NCI-H1436 treated with DMSO at 0.1 percent for 48 hours (cell line): ENCODE data around the gene EIF3J.
A peak's percentile ranks its signal among the peaks of the same experiment; 100 is the strongest.
"Not testable (repeated sequence)": the region's sequence is repeated elsewhere in the genome, so short reads cannot be mapped to it uniquely, and the experiment has no call there.

Source experiments
- DNase-seq: peaks from one replicate; lab custom pipeline; 2025; lab: John Stamatoyannopoulos, UW

The EIF3J gene, protein sequence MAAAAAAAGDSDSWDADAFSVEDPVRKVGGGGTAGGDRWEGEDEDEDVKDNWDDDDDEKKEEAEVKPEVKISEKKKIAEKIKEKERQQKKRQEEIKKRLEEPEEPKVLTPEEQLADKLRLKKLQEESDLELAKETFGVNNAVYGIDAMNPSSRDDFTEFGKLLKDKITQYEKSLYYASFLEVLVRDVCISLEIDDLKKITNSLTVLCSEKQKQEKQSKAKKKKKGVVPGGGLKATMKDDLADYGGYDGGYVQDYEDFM

GRCh38 chr15:44536962-44537734 is at the start of gene EIF3J:
Gene EIF3J (plus strand): TSS chr15:44537147. CDS start chr15:44537195, 48 bp downstream.
- peak; percentile 67 for DNase-seq

DNA sequence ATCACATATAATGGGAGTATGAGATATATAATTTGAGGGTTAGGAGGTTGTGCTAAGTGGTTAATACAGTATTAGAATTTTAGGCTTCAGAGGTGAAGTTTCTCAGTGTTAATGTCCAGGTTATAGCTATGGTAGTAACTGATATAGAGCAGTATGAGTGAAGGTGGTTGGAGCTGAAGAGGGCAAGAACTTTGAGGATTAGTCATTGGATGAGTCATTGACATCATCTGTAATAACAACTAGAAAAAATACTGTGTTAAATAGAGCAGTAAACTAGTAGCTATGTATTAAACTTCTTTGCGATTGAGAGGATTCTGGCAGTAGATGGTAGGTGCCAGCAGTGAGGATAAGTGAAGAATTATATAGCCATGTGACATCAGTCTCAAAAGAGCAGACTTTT is 47.5 kb upstream of the EIF3J start:
- no peak for DNase-seq

DNA sequence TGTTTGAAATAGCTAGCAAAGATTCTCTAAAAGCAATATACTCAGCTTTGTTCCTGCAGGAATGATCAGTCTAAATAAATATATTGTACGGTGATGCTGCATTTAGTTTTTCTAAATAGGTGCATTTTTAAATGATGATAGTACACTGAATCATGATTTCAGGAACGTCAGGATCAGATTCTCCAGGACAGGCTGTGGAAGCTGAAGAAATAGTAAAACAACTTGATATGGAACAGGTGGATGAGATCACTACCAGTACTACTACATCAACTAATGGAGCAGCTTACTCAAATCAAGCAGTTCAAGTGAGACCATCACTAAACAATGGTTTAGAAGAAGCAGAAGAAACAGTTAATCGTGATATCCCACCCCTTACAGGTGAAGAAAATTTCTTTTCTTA is 46.3 kb upstream of the EIF3J start:
- DNase-seq: no peak

DNA sequence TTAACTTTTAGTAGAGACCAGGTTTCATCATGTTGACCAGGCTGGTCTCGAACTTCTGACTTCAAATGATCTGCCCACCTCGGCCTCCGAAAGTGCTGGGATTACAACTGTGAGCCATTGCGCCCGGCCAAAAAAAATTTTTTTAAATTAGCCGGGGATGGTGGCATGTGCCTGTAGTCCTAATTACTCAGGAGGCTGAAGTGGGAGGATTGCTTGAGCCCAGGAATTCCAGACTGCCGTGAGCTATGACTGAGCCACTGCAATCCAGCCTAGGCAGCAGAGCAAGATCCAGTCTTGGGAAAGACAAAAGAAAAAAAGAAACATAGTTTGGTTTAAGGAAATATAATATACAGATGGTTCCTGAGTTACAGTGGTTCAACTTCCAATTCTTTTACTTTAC is 44.9 kb upstream of the EIF3J start:
- DNase-seq: no peak

GRCh38 chr15:44492672-44493071 is 44.3 kb upstream of the EIF3J start:
- DNase-seq: no peak

- no peak for DNase-seq
These were observed 41.4 kb upstream of the EIF3J start for GRCh38 chr15:44495562-44495961.

DNA sequence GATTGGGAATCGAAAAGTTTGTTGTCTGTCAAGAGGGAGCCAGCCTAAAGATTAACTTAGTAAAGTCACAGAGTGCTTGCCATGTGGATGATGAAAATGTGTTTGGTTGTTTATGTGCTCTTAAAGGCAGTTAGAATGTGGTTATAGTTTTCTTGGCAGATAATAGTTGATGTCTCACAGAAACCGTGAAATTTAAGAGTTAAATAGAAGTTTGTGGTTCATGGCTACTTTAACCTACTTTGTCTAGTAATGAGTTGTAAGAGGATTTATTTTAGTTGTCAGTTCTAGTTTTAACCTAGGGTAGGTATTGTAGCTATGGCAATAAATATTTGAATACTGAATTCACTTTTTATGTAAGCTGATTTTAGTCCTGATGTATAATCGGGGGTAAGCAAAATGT is 36.4 kb upstream of the EIF3J start:
- no peak for DNase-seq

- DNase-seq: no peak
These were observed 35.1 kb upstream of the EIF3J start for GRCh38 chr15:44501768-44502366.

- DNase-seq: no peak
These were observed 20.5 kb upstream of the EIF3J start for GRCh38 chr15:44516436-44516835.

DNA sequence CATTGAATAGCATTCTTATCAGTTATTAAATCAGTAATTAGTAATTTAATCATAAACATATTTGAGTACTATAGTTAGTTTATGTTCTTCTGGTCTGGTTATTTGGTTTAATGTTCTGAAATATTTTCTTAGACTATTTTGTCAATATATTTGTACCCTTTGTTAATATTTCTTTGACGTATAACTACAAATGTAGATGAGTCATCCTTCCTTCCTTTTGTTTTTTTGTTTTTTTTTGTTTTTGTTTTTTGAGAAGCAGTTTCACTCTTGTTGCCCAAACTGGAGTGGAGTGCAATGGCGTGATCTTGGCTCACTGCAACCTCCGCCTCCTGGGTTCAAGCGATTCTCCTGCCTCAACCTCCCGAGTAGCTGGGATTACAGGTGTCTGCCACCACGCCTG is 17.4 kb upstream of the EIF3J start:
- no peak for DNase-seq

DNA sequence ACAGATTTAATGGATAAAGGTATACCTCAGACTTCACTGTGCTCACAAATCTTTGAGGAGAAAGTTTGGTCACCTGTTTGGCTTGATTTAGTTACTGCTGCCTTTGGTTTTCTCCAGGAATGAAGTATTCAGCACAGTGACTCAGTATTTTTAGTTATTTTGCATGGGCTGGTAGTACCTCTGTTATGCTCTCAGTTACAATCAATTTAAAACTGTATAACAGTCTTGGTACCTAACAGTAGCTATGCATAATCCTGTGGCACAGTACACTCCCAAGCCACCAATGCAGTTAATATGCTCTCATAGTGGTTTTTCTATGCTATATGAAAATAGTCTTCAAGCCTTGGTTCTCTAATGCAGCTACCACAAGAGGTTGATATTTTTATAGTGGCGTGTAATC is 11.9 kb upstream of the EIF3J start:
- no peak for DNase-seq

- no peak for DNase-seq
These were observed 9.7 kb upstream of the EIF3J start for GRCh38 chr15:44527241-44527640.

- no peak for DNase-seq
These were observed 6.9 kb upstream of the EIF3J start for GRCh38 chr15:44529864-44530604.

GRCh38 chr15:44530653-44531052 is 6.3 kb upstream of the EIF3J start:
- DNase-seq: no peak

DNA sequence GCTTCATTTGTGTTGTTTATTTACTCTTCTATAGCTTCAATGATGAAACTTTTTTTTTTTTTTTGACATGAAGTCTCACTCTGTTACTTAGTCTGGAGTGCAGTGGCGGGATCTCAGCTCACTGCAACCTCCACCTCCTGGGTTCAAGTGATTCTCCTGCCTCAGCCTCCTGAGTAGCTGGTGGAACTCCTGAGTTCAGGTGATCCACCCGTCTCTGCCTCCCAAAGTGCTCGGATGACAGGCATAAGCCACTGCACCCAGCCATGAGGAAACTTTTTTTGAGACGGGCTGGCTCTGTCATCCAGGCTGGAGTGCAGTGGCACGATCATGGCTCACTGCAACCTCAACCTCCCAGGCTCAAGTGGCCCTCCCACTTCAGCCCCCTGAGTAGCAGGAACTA is 4.7 kb upstream of the EIF3J start:
- DNase-seq: not testable (repeated sequence)

- DNase-seq: no peak
These were observed 4.3 kb upstream of the EIF3J start for GRCh38 chr15:44532689-44533088.

DNA sequence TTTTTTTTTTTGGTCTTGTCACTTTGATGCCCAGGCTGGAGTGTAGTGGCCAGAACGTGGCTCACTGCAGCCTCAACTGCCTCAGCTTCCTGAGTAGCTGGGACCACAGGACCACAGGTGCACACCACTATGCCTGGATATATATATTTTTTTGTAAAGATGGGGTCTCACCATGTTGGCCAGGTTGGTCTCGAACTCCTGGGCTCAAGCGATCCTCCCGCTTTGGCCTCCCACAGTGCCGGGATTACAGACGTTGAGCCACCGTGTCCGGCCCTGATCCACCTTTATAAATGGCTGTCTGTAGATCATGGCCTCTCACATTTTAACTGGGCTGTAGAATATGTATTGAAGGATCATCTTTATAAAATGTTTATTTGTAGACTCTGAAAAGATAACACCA is 1.9 kb upstream of the EIF3J start:
- no peak for DNase-seq

GRCh38 chr15:44535523-44536301 is 1.2 kb upstream of the EIF3J start:
- DNase-seq: no peak

- peak; percentile 67 for DNase-seq
These were observed 515 bp upstream of the EIF3J start for GRCh38 chr15:44536302-44536961.

- DNase-seq: no peak
These were observed 841 bp downstream of the EIF3J start for GRCh38 chr15:44537735-44538240.
